Type B pancreatic cell (in vitro differentiated cells): ENCODE data around the gene VAV2. TPM values are rescaled to one million over a fixed set of nuclear protein-coding genes. Genes with fewer than 3 reads are reported as not detected.
A peak's percentile ranks its signal among the peaks of the same experiment; 100 is the strongest.
"Not testable (repeated sequence)": the region's sequence is repeated elsewhere in the genome, so short reads cannot be mapped to it uniquely, and the experiment has no call there.

Experiments used
- DNase-seq: peaks from one replicate; pipeline ENCODE4 v3.0.0; 2021; ENCODE audit warnings: mixed read lengths; ENCODE audit not compliant: unreplicated experiment; ENCODE audit errors: extremely low spot score
- H3K27ac Mint-ChIP-seq: 2 replicates; pipeline ENCODE4 v1.8.0; 2021; ENCODE audit warnings: mild to moderate bottlenecking, mixed read lengths
- H3K27me3 Mint-ChIP-seq: 2 replicates; pipeline ENCODE4 v1.8.0; 2021; ENCODE audit warnings: mixed read lengths
- H3K36me3 Mint-ChIP-seq: 2 replicates; pipeline ENCODE4 v1.8.0; 2021; ENCODE audit warnings: mixed read lengths
- H3K4me1 Mint-ChIP-seq: one replicate; pipeline ENCODE4 v1.8.0; 2021; ENCODE audit warnings: mixed read lengths; ENCODE audit not compliant: unreplicated experiment
- H3K4me3 Mint-ChIP-seq: 2 replicates; pipeline ENCODE4 v1.8.0; 2021; ENCODE audit warnings: mild to moderate bottlenecking, mixed read lengths
- H3K9me3 Mint-ChIP-seq: 2 replicates; pipeline ENCODE4 v1.8.0; 2021; ENCODE audit warnings: mixed read lengths
- CTCF ChIP-seq: fragments of 200-600 bp; sonication (generic); conservative IDR thresholded peaks from 2 replicates; pipeline ENCODE4 v1.5.0; 2021; ENCODE audit warnings: antibody characterized with exemption, mild to moderate bottlenecking
- total RNA-seq: library from RNA; stranded (reverse); gene quantifications from 2 replicates; pipeline ENCODE4 v1.2.1, GENCODE V29; 2021; ENCODE audit warnings: low replicate concordance

The VAV2 gene
- total RNA-seq, 1 donor from 2014 or later, result 39.4 TPM

DNA sequence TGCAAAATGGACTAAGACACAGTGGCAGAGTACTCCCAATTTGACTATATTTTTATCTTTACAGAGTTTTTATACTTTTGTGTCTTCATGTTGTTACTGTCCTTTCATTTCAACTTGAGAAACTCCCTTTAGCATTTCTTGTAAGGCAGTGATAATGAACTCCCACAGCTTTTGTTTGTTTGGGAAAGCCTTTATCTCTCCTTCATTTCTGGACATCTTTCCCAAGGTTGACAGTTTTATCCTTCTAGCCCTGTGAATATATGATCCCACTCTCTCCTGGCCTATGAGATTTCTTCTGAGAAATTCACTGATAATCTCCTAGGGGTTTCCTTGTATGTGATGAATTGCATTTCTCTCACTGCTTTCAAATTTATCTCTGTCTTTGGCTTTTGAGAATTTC is 244.8 kb downstream of the VAV2 start:
- Mint-ChIP-seq H3K27ac (no peak overlapping the region), H3K9me3 (peaks cover 5% of the 10 kb centered on the region), H3K36me3 (no peaks in the 10 kb centered on the region), H3K4me1 (no peaks in the 10 kb centered on the region), H3K4me3 (no peak overlapping the region), H3K27me3 (peaks cover 25% of the 10 kb centered on the region)
- DNase-seq, result no peak
- no peak for TF ChIP-seq CTCF

DNA sequence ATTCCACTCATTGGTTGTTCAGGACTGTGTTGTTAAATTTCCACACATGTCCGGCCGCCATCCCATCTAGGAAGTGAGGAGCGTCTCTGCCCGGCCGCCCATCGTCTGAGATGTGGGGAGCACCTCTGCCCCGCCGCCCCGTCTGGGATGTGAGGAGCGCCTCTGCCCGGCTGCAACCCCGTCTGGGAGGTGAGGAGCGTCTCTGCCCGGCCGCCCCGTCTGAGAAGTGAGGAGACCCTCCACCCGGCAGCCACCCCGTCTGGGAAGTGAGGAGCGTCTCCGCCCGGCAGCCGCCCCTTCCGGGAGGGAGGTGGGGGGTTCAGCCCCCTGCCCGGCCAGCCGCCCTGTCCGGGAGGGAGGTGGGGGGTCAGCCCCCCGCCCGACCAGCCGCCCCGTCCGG is 247.6 kb downstream of the VAV2 start:
- not testable (repeated sequence) for H3K27ac Mint-ChIP-seq, H3K36me3 Mint-ChIP-seq, H3K9me3 Mint-ChIP-seq, H3K4me3 Mint-ChIP-seq, H3K4me1 Mint-ChIP-seq
- peak; percentile 40 for DNase-seq
- H3K27me3 Mint-ChIP-seq, result peaks cover 17% of the 10 kb centered on the region

- Mint-ChIP-seq H3K9me3 (no peaks in the 10 kb centered on the region), H3K36me3 (no peaks in the 10 kb centered on the region), H3K27ac (no peak overlapping the region), H3K4me3 (no peak overlapping the region), H3K27me3 (peaks cover 7% of the 10 kb centered on the region), H3K4me1 (no peaks in the 10 kb centered on the region)
- DNase-seq, result peak; percentile 86
- TF ChIP-seq CTCF, result peak; percentile 99
Measured at GRCh38 chr9:133742849-133743444, 249.2 kb downstream of the VAV2 start.

DNA sequence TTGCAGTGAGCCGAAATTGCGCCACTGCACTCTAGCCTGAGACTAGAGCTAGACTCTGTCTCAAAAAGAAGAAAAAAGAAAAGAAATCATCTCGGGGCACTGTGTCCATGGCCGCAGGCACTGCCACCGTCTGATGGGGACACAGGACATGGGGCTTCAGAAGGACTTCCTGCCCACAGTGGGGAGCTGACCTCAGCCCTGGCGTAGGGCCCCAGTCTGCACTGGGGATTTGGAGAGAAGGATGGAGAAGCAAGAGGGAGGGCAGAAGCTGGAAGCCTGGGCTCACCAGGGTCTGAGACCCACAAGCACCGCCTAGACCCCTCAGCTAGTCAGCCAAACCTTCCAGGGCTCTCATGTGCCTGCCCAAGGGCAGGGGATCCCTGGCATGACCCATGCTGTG is 249.9 kb downstream of the VAV2 start:
- no peaks in the 10 kb centered on the region for H3K36me3 Mint-ChIP-seq

DNA sequence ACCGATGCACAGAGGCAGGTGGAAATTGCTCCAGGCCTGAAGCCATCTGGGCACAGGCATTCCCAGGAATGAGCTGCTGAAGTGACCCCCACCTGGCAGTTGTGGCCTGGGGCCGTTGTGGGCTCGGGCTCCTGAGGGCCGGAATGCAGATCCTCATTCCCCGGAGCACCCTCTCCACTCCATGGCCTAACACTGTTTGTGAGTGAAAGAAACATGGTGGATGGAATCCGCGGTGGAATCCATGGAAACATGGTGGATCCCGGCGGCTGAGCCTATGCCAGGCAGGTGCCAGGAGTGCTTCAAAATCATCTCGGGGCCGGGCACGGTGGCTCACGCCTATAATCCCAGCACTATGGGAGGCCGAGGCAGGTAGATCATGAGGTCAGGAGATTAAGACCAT is 250.4 kb downstream of the VAV2 start:
- TF ChIP-seq CTCF, result no peak
- no peaks in the 10 kb centered on the region for H3K36me3 Mint-ChIP-seq
- H3K9me3 Mint-ChIP-seq, result no peaks in the 10 kb centered on the region
- peak; percentile 57 for DNase-seq
- H3K4me3 Mint-ChIP-seq, result no peak overlapping the region
- H3K4me1 Mint-ChIP-seq, result peaks cover 2% of the 10 kb centered on the region
- H3K27me3 Mint-ChIP-seq, result peaks cover 4% of the 10 kb centered on the region
- no peak overlapping the region for H3K27ac Mint-ChIP-seq

More for the DNA sequence above, 249.9 kb downstream of the VAV2 start:
- DNase-seq, result peak; percentile 55
- peaks cover 4% of the 10 kb centered on the region for H3K27me3 Mint-ChIP-seq
- H3K9me3 Mint-ChIP-seq, result no peaks in the 10 kb centered on the region
- H3K4me3 Mint-ChIP-seq, result no peak overlapping the region
- H3K27ac Mint-ChIP-seq, result no peak overlapping the region
- no peaks in the 10 kb centered on the region for H3K4me1 Mint-ChIP-seq
- no peak for TF ChIP-seq CTCF

DNA sequence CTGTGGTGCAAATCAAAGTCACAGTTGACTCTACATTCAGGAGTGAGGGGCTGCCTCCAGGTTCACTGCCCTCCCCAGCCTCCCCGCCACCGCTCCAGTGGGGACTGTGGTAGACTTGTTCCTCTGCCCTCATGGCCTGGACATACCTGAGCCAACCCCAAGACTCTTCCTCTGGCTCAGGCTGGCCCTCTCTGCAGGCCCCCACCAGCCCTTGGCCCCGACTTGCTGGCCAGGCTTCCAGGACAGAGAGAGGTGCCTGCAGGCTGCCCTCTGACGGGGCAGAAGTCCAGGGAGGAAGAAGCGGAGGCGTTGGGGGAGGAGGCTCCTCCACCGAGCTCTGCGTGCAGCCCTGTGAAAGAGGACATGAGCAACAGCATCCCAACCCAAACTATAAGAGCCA is 251.2 kb downstream of the VAV2 start:
- DNase-seq, result peak; percentile 62
- TF ChIP-seq CTCF, result no peak
- Mint-ChIP-seq H3K27ac (no peak overlapping the region), H3K4me3 (no peak overlapping the region), H3K9me3 (no peaks in the 10 kb centered on the region), H3K4me1 (peaks cover 7% of the 10 kb centered on the region), H3K27me3 (peaks cover 4% of the 10 kb centered on the region), H3K36me3 (no peaks in the 10 kb centered on the region)
